Aorta (tissue), 5 donors: ENCODE results near the gene GAL3ST2. TPM values are rescaled to one million over a fixed set of nuclear protein-coding genes. Genes with fewer than 3 reads are reported as not detected.

Experiments used
- ATAC-seq: fragments of 200-7000 bp; cut with Tn5 transposase; one replicate; pipeline ENCODE4 v1.9.1; 2022; ENCODE audit warnings: moderate library complexity; ENCODE audit not compliant: low FRiP score
- DNase-seq, 2 donors: peaks; one replicate each; pipeline ENCODE4 v3.0.0-alpha.2; 2020
- H3K27ac ChIP-seq, 2 donors: one replicate each; pipeline ENCODE4 v1.5.1; 2013; ENCODE audit warnings: low read length in 2 of 2, mild to moderate bottlenecking in 2 of 2, moderate library complexity in 2 of 2, control low read depth in 1 of 2, inconsistent platforms in 1 of 2, low read depth in 1 of 2
- H3K27me3 ChIP-seq, 2 donors: one replicate each; pipeline ENCODE4 v1.6.1; 2013; ENCODE audit warnings: control low read depth in 1 of 2, low read length in 1 of 2, mild to moderate bottlenecking in 1 of 2, moderate library complexity in 1 of 2; ENCODE audit not compliant: insufficient read depth in 2 of 2, control insufficient read depth in 1 of 2
- H3K36me3 ChIP-seq, 2 donors: one replicate each; pipeline ENCODE4 v1.6.1; 2013; ENCODE audit warnings: control low read depth in 1 of 2, low read length in 1 of 2, mild to moderate bottlenecking in 1 of 2; ENCODE audit not compliant: insufficient read depth in 2 of 2, control insufficient read depth in 1 of 2
- H3K4me1 ChIP-seq, 2 donors: one replicate each; pipeline ENCODE4 v1.6.1; 2013; ENCODE audit warnings: low read length in 2 of 2, control low read depth in 1 of 2, mild to moderate bottlenecking in 1 of 2, moderate library complexity in 1 of 2; ENCODE audit not compliant: insufficient read depth in 2 of 2, control insufficient read depth in 1 of 2
- H3K4me3 ChIP-seq, 2 donors: one replicate each; pipeline ENCODE4 v1.5.1; 2013; ENCODE audit warnings: low read length in 2 of 2, control low read depth in 1 of 2, mild to moderate bottlenecking in 1 of 2
- H3K9me3 ChIP-seq: one replicate; pipeline ENCODE4 v1.6.1; 2013; ENCODE audit warnings: mild to moderate bottlenecking, low read length; ENCODE audit not compliant: control insufficient read depth
- WGBS, 2 donors: extraction: QIAGEN DNeasy Blood & Tissue Kit; methylation state at CpG; one replicate each; pipeline ENCODE4 v1.1.7; 2013; 5-methylcytosine and 5-hydroxymethylcytosine counted together
- intact Hi-C, 2 donors: fragments of 100-400 bp; cut with DNase I; formaldehyde crosslinking; loops; one replicate each; pipeline versions ENCODE4 v1.14.2 to v1.15.0; 2022
- polyA plus RNA-seq, 2 donors: library from polyadenylated mRNA; stranded (reverse); fragments of 200-250 nt; gene quantifications; one replicate each; pipeline ENCODE4 v1.2.3, GENCODE V29; 2013
- total RNA-seq, 2 donors: library from RNA; stranded (reverse); fragmentation: NEBNext Ultra II Directional; extraction: Animal tissue kit (Norgen Biotek cat#: 25700); gene quantifications; one replicate each; pipeline ENCODE4 v1.2.1, GENCODE V29; 2021
- donor health status: healthy with polysubstance abuse.
- donor health status: Bipolar disorder and iron deficiency.
- donor health status: DM: no; HTN: no; CAD: no.
- donor health status: DM: no; HTN: no; CAD: no.
- donor health status: DM: yes; HTN: yes; CAD: no.

The GAL3ST2 gene
- total and polyA plus RNA-seq, 4 donors = not detected

GRCh38 chr2:241794250-241794823, 17.7 kb downstream of the GAL3ST2 start:
- WGBS, 2 donors = 93 to 94% methylated on average over 10 of the region's 10 CpGs
- DNase-seq (peak in 1 of 2 donors; percentile 60), ATAC-seq (no peak)
- no peak overlapping the region for H3K4me3 ChIP-seq
- no peaks in the 10 kb centered on the region for H3K4me1 ChIP-seq
- no peaks in the 10 kb centered on the region for H3K27me3 ChIP-seq
- no peaks in the 10 kb centered on the region for H3K9me3 ChIP-seq
- no peak overlapping the region for H3K27ac ChIP-seq
- intact Hi-C loops = no loop called here
- no peaks in the 10 kb centered on the region for H3K36me3 ChIP-seq

GRCh38 chr2:241795021-241795999, 18.7 kb downstream of the GAL3ST2 start:
- H3K4me1 ChIP-seq = no peaks in the 10 kb centered on the region
- 82 to 87% methylated on average over 31 of the region's 31 CpGs for WGBS, 2 donors
- peak in 1 of 2 donors; percentile 52 for DNase-seq

GRCh38 chr2:241796209-241796608, 19.6 kb downstream of the GAL3ST2 start:
- no peak overlapping the region for H3K27ac ChIP-seq
- no peaks in the 10 kb centered on the region for H3K4me1 ChIP-seq
- no peaks in the 10 kb centered on the region for H3K36me3 ChIP-seq
- ATAC-seq = no peak
- 97% methylated on average over 13 of the region's 13 CpGs for WGBS, 2 donors
- intact Hi-C loops = no loop called here
- H3K9me3 ChIP-seq = no peaks in the 10 kb centered on the region
- peak in 1 of 2 donors; percentile 65 for DNase-seq
- no peaks in the 10 kb centered on the region for H3K27me3 ChIP-seq
- no peak overlapping the region for H3K4me3 ChIP-seq

More at GRCh38 chr2:241795021-241795999, 18.7 kb downstream of the GAL3ST2 start:
- H3K9me3 ChIP-seq = no peaks in the 10 kb centered on the region
- no peak overlapping the region for H3K27ac ChIP-seq
- intact Hi-C loops = no loop called here
- H3K4me3 ChIP-seq = no peak overlapping the region
- H3K36me3 ChIP-seq = no peaks in the 10 kb centered on the region
- no peak for ATAC-seq
- H3K27me3 ChIP-seq = no peaks in the 10 kb centered on the region

- no peaks in the 10 kb centered on the region for H3K4me1 ChIP-seq
- peak in 1 of 2 donors; percentile 76 for DNase-seq
- intact Hi-C loops = no loop called here
- H3K9me3 ChIP-seq = no peaks in the 10 kb centered on the region
- H3K27ac ChIP-seq = no peak overlapping the region
- H3K4me3 ChIP-seq = no peak overlapping the region
- ATAC-seq = peak; percentile 32
- WGBS, 2 donors = 92 to 94% methylated on average over 13 of the region's 13 CpGs
- H3K36me3 ChIP-seq = no peaks in the 10 kb centered on the region
- H3K27me3 ChIP-seq = no peaks in the 10 kb centered on the region
These were observed 20.1 kb downstream of the GAL3ST2 start for GRCh38 chr2:241796610-241797138.

GRCh38 chr2:241797441-241798080, 20.9 kb downstream of the GAL3ST2 start:
- no peaks in the 10 kb centered on the region for H3K27me3 ChIP-seq
- 69 to 71% methylated on average over 19 of the region's 19 CpGs for WGBS, 2 donors
- no peak overlapping the region for H3K27ac ChIP-seq
- H3K36me3 ChIP-seq = no peaks in the 10 kb centered on the region
- no peaks in the 10 kb centered on the region for H3K4me1 ChIP-seq
- H3K4me3 ChIP-seq = no peak overlapping the region
- peak in 1 of 2 donors; percentile 65 for DNase-seq
- ATAC-seq = no peak
- H3K9me3 ChIP-seq = no peaks in the 10 kb centered on the region
- intact Hi-C loops = no loop called here

GRCh38 chr2:241798081-241798630, 21.5 kb downstream of the GAL3ST2 start:
- ATAC-seq (no peak), DNase-seq (peak; percentile 41 to 65)
- intact Hi-C loops = no loop called here
- no peak overlapping the region for H3K4me3 ChIP-seq
- H3K4me1 ChIP-seq = no peaks in the 10 kb centered on the region
- H3K9me3 ChIP-seq = no peaks in the 10 kb centered on the region
- WGBS, 2 donors = 94 to 95% methylated on average over 14 of the region's 14 CpGs
- no peak overlapping the region for H3K27ac ChIP-seq
- no peaks in the 10 kb centered on the region for H3K27me3 ChIP-seq
- H3K36me3 ChIP-seq = no peaks in the 10 kb centered on the region

- Histone ChIP-seq H3K27ac (no peak overlapping the region), H3K4me1 (no peaks in the 10 kb centered on the region), H3K9me3 (no peaks in the 10 kb centered on the region), H3K4me3 (no peak overlapping the region), H3K27me3 (no peaks in the 10 kb centered on the region), H3K36me3 (no peaks in the 10 kb centered on the region)
- WGBS, 2 donors = 93 to 97% methylated on average over 21 of the region's 21 CpGs
- ATAC-seq (no peak), DNase-seq (peak; percentile 33 to 69)
- intact Hi-C loops = no loop called here
These were observed 22.3 kb downstream of the GAL3ST2 start for GRCh38 chr2:241798631-241799521.
